HepG2 (cell line): Measurements from ENCODE around the gene IHH. TPM values are rescaled to one million over a fixed set of nuclear protein-coding genes. Genes with fewer than 3 reads are reported as not detected.

Experiments used
- ATAC-seq: fragments of 200-7000 bp; cut with Tn5 transposase; 3 replicates; pipeline ENCODE4 v1.9.1; 2020; ENCODE audit warnings: mild to moderate bottlenecking, moderate library complexity
- BruUV-seq: library from RNA; stranded (reverse); fragments of 400-500 nt; replicated peaks from 2 replicates; lab custom pipeline; 2021; lab: Mats Ljungman, UMichigan
- CTCF ChIA-PET: fragments of 300-600 bp; formaldehyde crosslinking; extraction: SDS; loops from one replicate; lab custom pipeline; 2021; ENCODE audit warnings: low total read pairs, inconsistent platforms, low intra/inter-chr PET ratio; lab: Yijun Ruan, JAX
- POLR2A ChIA-PET: fragments of 350-600 bp; sonication (Branson Sonifier 250); formaldehyde crosslinking; loops from one replicate; lab custom pipeline; 2020; ENCODE audit warnings: antibody characterized with exemption, inconsistent platforms; lab: Yijun Ruan, JAX
- DNase-seq: peaks from one replicate; pipeline ENCODE4 v3.0.0-alpha.2; 2015; ENCODE audit warnings: low spot score
- FAIRE-seq: peaks from 3 replicates; lab custom pipeline; 2011; peaks lifted over from hg19 to GRCh38; lab: Jason Lieb, UNC
- H2AFZ ChIP-seq: one replicate; pipeline ENCODE4 v1.6.1; 2011; ENCODE audit warnings: low read length, inconsistent platforms
- H3K27ac ChIP-seq: fragments of 300-600 bp; 3 replicates; pipeline ENCODE4 v1.8.0; 2011; ENCODE audit warnings: mixed run types, mild to moderate bottlenecking, mixed read lengths, low read length, inconsistent platforms; ENCODE audit not compliant: insufficient read depth; ENCODE audit errors: extremely low read length
- H3K27me3 ChIP-seq, 2 experiments: fragments of 200-600 bp in 1 of 2; 2 replicates in 1 of 2; 3 replicates in 1 of 2; pipeline versions ENCODE4 v1.6.0 to v1.8.0; 2011; ENCODE audit warnings: low read length in 2 of 2, mild to moderate bottlenecking in 2 of 2, moderate library complexity in 2 of 2, inconsistent platforms in 1 of 2; ENCODE audit not compliant: insufficient read depth in 2 of 2, control insufficient read depth in 1 of 2
- H3K36me3 ChIP-seq, 2 experiments: fragments of 200-600 bp in 1 of 2; replicated peaks in 1 of 2; 2 replicates in 1 of 2; 3 replicates in 1 of 2; pipeline versions ENCODE4 v1.5.1 to v1.8.0; 2011; ENCODE audit warnings: low read length in 2 of 2, inconsistent platforms in 1 of 2; ENCODE audit not compliant: insufficient read depth in 2 of 2, control insufficient read depth in 1 of 2
- H3K4me1 ChIP-seq: 2 replicates; pipeline ENCODE4 v1.5.1; 2012; ENCODE audit warnings: low read length, inconsistent platforms; ENCODE audit not compliant: insufficient read depth
- H3K4me2 ChIP-seq: 2 replicates; pipeline ENCODE4 v1.6.0; 2011; ENCODE audit warnings: low read depth, low read length, inconsistent platforms
- H3K4me3 ChIP-seq, 3 experiments: fragments of 200-600 bp in 1 of 3; sonication (generic), shearing (Covaris generic) in 1 of 3; replicated peaks in 1 of 3; 2 replicates each; pipeline ENCODE4 v1.5.1; 2011 to 2016; ENCODE audit warnings: low read length in 3 of 3, inconsistent platforms in 2 of 3, low read depth in 2 of 3, mild to moderate bottlenecking in 2 of 3, control low read depth in 1 of 3, mixed read lengths in 1 of 3; ENCODE audit not compliant: insufficient read depth in 1 of 3
- H3K79me2 ChIP-seq: one replicate; pipeline ENCODE4 v1.6.1; 2011; ENCODE audit warnings: low read length, inconsistent platforms; ENCODE audit not compliant: insufficient read depth
- H3K9ac ChIP-seq: 2 replicates; pipeline ENCODE4 v1.6.0; 2011; ENCODE audit warnings: mild to moderate bottlenecking, low read depth, low read length, inconsistent platforms; ENCODE audit not compliant: insufficient read depth
- H3K9me3 ChIP-seq: 2 replicates; pipeline ENCODE4 v1.5.1; 2012; ENCODE audit warnings: mild to moderate bottlenecking, low read length
- H4K20me1 ChIP-seq: 2 replicates; pipeline ENCODE4 v1.6.0; 2011; ENCODE audit warnings: inconsistent platforms, mild to moderate bottlenecking, low read length, moderate library complexity; ENCODE audit not compliant: insufficient read depth
- ASH2L ChIP-seq: fragments of 300-600, 200-600 bp; sonication (generic); IDR thresholded peaks from 2 replicates; pipeline ENCODE4 v1.7.0; 2017; ENCODE audit warnings: low read depth, mild to moderate bottlenecking, moderate library complexity, mixed read lengths, low read length; ENCODE audit not compliant: insufficient read length
- BRD4 ChIP-seq: sonication (generic); formaldehyde crosslinking; IDR thresholded peaks from 2 replicates; pipeline ENCODE4 v1.4.0; 2020; ENCODE audit warnings: missing genetic modification reagents
- MAFF ChIP-seq: IDR thresholded peaks from 2 replicates; pipeline ENCODE4 v1.6.1; 2011; ENCODE audit warnings: low read depth, low read length, improper control_type of control experiment
- MAFK ChIP-seq, 2 experiments: IDR thresholded peaks in 1 of 2; conservative IDR thresholded peaks in 1 of 2; 2 replicates each; pipeline ENCODE4 v1.6.1; 2011; ENCODE audit warnings: improper control_type of control experiment in 2 of 2, low read length in 2 of 2
- ZNF589 ChIP-seq: sonication (generic); formaldehyde crosslinking; conservative IDR thresholded peaks from 2 replicates; pipeline ENCODE4 v1.8.0; 2022; ENCODE audit warnings: mild to moderate bottlenecking, moderate library complexity, missing genetic modification reagents
- ZNF7 ChIP-seq: IDR thresholded peaks from 2 replicates; pipeline ENCODE4 v1.6.1; 2016; ENCODE audit warnings: missing biosample characterization, missing genetic modification reagents
- WGBS: methylation state at CpG from one replicate; pipeline ENCODE4 v1.1.6; 2017; ENCODE audit warnings: low lambda C conversion rate; 5-methylcytosine and 5-hydroxymethylcytosine counted together
- in situ Hi-C: cut with HindIII; loops from 2 replicates; pipeline ENCODE4 v1.10.0; 2017; ENCODE audit warnings: low pct_unique_long_range_greater_than_20kb; ENCODE audit not compliant: extremely low pct_ligation_motif_present
- intact Hi-C: fragments of 100-400 bp; cut with micrococcal nuclease; formaldehyde crosslinking; loops from one replicate; pipeline ENCODE4 v1.10.0; 2022; ENCODE audit not compliant: unreplicated experiment
- polyA plus RNA-seq, 8 experiments: library from polyadenylated mRNA; depleted of rRNA in 3 of 8; stranded (reverse) in 7 of 8; unstranded in 1 of 8; fragments of >200 nt; fragmentation: Illumina TruSeq in 4 of 8; extraction: Trizol in 4 of 8; gene quantifications; 2 replicates each; pipeline versions ENCODE4 v1.2.1 to v1.2.3, GENCODE V29; 2011 to 2016; ENCODE audit warnings: low read depth in 4 of 8, missing spikeins in 1 of 8, mixed read lengths in 1 of 8; ENCODE audit not compliant: insufficient read depth in 1 of 8
- total RNA-seq, 5 experiments: library from RNA; depleted of rRNA; stranded (reverse); fragments of >200 nt; fragmentation: Illumina TruSeq; extraction: Trizol; gene quantifications; 2 replicates each; pipeline ENCODE4 v1.2.3, GENCODE V29; 2016; ENCODE audit warnings: low read depth in 1 of 5

IHH gene
- total and polyA plus RNA-seq, 2 of the 13 experiments (the other 11 are each of a cell fraction or from before 2014, with no cell fraction given) = 0.42 TPM; not detected in 1

GRCh38 chr2:219089330-219089729 is 28.6 kb upstream of the IHH start:
- ATAC-seq (no peak), FAIRE-seq (no peak), DNase-seq (no peak)
- Histone ChIP-seq H3K79me2 (no peaks in the 10 kb centered on the region), H3K9me3 (no peaks in the 10 kb centered on the region), H3K4me2 (no peak overlapping the region), H3K4me3 (no peak overlapping the region), H3K27ac (no peak overlapping the region), H3K36me3 (no peaks in the 10 kb centered on the region), H2AFZ (no peak overlapping the region), H4K20me1 (no peaks in the 10 kb centered on the region), H3K27me3 (no peaks in the 10 kb centered on the region; a peak in 1 of 5 replicates), H3K4me1 (peaks cover 52% of the 10 kb centered on the region), H3K9ac (no peak overlapping the region)
- POLR2A ChIA-PET = no interaction called here
- BruUV-seq = no TSS peak
- intact Hi-C loops = no loop called here
- CTCF ChIA-PET = no interaction called here
- peak; percentile 16 for TF ChIP-seq ASH2L
- no peak for TF ChIP-seq BRD4
- peak; percentile 99 for TF ChIP-seq MAFK (conservative IDR thresholded peaks at IDR 0.05 in 1 of 2, IDR thresholded peaks at IDR 0.05 in 1 of 2; ENCODE audit: low read length in 2 of 2)
- TF ChIP-seq MAFF = peak; percentile 98
- in situ Hi-C loops = no loop called here
- WGBS = 95% methylated on average over 4 of the region's 4 CpGs

DNA sequence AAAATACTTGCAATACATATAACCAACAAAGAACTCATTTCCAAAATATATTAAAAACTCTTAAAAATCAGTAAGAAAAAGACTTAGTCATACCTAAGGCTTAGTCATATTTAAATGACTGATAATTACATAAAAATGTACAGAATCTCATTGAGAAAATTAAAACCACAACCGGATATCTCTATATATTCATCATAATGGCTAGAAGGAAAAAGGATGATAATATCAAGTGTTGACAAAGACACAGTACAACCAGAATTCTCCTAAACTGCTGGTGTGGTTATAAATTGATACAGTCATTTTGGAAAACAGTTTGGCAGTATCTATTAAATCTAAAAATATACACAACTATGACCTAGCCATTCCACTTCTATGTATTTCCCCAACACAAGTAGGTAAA is 27.1 kb upstream of the IHH start:
- H3K9ac ChIP-seq = no peak overlapping the region
- TF ChIP-seq ZNF7 (CRISPR knock-in tag) = peak; percentile 72
- no peak for TF ChIP-seq ZNF589 (CRISPR knock-in tag)
- in situ Hi-C loops (no loop called here), intact Hi-C loops (no loop called here)
- CTCF ChIA-PET = no interaction called here
- no peak overlapping the region for H3K4me2 ChIP-seq
- H3K27ac ChIP-seq = no peak overlapping the region
- no peak for FAIRE-seq
- H3K27me3 ChIP-seq = no peaks in the 10 kb centered on the region; a peak in 1 of 5 replicates
- DNase-seq = no peak
- H3K4me3 ChIP-seq = no peak overlapping the region
- WGBS = 98% methylated on average over 1 of the region's 1 CpG
- POLR2A ChIA-PET = no interaction called here
- BruUV-seq = no TSS peak
- H3K4me1 ChIP-seq = peaks cover 53% of the 10 kb centered on the region
- H2AFZ ChIP-seq = no peak overlapping the region
- no peaks in the 10 kb centered on the region for H3K9me3 ChIP-seq
- ATAC-seq = no peak
- H4K20me1 ChIP-seq = no peaks in the 10 kb centered on the region
- H3K36me3 ChIP-seq = no peaks in the 10 kb centered on the region
- H3K79me2 ChIP-seq = no peaks in the 10 kb centered on the region
